Stimulated activated CD4-positive, alpha-beta T cell treated with anti-CD3 and anti-CD28 coated beads, Interleukin-1b, Interleukin-23, amount 100 ng/mL, for 24 hours (primary cell): ENCODE measurements around the gene GPC3.

ENCODE experiments used
- DNase-seq, 4 experiments: peaks; one replicate each; pipeline ENCODE4 v3.0.0-alpha.2; 2020; ENCODE audit warnings: low read depth in 4 of 4, low spot score in 1 of 4

GPC3 gene

DNA sequence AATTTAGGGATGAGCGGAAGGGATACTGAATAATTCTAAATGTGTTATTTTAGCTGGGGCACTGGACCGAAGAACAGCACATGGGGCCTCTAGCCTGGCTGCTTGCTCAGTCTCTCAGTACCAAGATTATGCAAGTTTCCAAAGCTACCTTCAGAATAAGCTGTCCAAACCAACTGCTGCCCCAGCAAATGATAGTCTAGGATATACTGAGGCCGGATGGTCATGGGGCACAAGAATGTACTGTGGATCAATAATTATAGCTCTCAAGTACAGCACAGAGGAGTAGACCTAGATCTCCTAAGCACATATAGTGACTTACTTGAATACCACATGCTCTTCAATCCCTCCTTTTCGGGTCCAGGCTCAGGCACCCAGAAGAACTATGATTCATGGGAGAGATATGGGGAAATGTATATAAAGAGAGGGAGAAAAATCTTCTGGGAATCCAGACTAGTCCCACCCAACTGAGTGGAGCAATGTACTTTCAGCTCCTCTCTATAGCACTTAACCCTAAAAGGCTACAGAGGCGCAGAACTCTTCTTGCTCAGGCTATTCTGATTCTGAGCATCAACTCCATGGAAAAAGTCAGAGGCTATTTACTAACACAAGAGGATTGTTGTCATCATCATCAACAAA lies 409.8 kb downstream of the GPC3 start:
- DNase-seq = no peak

DNA sequence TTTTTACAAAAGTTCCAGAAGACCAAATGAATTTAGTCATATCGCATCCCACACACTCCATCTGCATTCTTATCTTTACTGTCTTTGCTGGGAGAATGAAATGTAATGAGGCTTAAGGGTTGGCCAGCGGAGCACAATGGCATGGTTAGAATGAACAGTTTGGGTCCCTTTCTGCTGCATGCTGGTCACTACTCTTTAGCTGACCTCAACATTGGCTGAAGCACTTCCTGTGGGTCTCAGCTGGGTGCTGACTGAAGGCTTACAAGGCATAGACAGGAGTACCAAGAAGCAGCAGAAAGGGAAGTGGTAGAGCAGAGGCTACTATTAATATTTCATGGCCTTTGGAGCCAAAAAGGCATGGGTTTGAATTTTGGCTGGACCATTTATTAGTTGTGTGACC lies 410.7 kb downstream of the GPC3 start:
- no peak for DNase-seq

DNA sequence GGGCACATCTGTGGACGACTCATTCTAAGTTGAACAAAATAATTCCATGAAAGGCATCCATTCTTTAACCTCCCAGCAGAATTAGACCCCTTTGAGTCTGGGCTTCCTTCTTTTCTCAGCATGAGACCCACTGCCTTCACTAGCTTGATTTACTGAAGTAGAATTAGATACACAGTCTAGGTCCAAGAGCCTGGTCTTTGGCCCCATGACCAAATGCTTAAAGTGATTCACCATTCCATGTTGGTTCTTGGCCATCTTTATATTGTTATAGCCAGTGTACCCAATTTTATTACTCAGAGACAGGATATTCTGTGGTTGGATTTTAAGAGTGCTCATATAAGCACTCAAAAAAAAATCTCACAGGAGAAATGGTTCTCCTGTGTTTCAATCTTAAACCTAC lies 414.8 kb downstream of the GPC3 start:
- DNase-seq = no peak

GRCh38 chrX:133569217-133569616 lies 416.2 kb downstream of the GPC3 start:
- DNase-seq = no peak

DNA sequence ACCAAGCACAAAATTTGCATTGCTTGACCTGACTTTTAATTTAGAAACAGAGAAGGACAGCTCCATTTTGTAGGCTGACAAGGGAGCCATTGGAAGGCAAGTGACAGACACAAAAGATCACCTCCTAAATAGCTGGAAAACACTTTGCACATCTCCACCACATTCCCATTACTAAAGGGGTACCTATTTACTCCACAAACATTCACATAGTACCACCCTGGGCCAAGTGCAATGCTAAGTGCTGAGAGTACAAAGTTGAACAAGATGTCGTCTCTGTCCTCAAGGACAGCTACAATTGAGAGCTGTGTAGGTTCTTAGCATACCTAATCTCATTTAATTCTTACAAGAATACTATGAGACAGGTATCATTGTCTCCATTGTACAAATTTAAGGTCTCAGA lies 417.3 kb downstream of the GPC3 start:
- DNase-seq = no peak

DNA sequence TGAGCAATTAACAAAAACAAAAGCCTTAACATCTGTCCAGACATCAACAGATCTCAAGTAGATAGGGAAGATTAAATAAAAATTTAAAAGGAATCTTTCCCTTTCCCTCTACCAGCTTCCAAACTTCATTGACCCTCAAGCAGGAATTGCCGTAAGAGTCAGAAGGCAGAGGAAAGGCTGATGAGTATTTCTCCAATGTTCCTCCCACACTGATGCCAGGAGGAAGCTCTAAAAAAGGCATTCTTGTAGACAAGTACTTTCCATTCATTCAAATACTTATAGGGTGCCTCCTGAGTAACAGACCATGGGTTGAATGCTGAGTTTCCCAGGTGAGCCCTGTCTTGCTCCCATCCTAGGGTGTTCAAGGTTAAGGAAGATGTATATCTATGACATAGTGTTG lies 418.5 kb downstream of the GPC3 start:
- DNase-seq = no peak

DNA sequence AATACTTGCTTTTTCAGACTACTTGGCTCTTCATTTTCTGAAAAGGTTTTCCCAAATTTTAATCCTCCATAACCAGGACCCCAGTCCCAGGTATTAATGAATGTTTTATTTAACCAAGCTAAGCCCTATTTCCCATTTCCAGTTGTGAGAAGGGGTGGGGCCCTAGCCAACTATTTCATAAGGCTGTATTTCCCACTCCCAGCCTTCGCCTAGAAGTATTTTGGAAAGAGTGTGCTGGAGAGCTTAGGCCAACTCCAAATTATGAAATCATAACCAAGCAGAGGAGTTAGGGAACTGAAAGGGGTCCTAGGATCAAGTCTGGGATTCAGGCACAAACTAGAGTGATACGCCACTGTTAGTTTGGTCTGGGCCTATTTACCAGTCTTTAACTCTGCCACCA lies 421.7 kb downstream of the GPC3 start:
- DNase-seq = no peak

- no peak for DNase-seq
These were observed 424.1 kb downstream of the GPC3 start for GRCh38 chrX:133561251-133561650.

DNA sequence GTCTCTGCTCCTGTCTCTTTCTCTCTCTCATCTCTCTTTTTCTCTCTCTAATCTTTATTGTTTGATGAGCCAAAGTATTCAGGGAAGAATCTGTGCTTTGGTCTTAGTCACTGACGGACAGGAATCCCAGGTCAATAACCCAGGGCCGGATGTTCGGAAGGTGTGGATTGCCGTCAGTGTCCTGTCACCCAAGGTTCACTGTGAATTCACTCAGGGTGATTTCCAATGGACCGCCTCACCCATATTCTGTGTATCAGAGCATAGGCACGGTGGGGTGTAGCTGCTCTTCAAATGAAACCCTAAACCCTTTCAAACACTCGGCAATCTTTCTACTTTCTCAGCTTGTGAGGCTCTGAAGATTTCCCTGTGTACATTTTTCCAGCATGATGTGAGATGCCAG lies 425.5 kb downstream of the GPC3 start:
- DNase-seq = no peak

GRCh38 chrX:133555782-133556458 lies 429.5 kb downstream of the GPC3 start:
- no peak for DNase-seq

GRCh38 chrX:133550665-133551485 lies 434.5 kb downstream of the GPC3 start:
- DNase-seq = no peak

DNA sequence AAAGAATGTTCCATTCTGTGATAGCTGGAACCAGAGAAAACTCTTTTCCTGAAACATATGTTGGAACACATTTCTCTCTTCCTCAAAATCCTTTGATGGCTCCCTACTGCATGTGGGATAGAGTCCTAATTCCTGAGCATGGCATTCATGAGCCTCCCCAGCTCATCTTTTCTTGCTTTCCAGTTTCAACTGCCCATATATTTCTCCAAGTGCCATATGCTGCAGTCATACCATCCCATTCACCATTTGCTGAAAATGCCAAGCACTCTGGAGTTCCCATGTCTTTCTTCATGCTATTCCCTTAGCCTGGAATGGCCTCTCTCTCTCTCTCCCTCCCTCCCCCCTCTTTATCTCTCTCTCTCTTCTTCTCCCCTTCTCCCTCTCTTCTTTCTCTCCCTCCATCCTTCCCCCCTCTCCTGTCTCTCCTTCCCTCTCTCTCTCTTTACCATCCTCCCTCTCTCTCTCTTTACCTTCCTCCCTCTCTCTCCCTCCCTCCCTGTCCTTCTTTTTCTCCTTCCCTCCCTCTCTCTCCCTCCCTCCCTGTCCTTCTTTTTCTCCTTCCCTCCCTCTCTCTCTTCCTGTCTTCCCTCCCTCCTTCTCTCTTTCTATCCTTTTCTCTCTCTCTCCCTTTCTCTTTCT lies 436.0 kb downstream of the GPC3 start:
- no peak for DNase-seq

DNA sequence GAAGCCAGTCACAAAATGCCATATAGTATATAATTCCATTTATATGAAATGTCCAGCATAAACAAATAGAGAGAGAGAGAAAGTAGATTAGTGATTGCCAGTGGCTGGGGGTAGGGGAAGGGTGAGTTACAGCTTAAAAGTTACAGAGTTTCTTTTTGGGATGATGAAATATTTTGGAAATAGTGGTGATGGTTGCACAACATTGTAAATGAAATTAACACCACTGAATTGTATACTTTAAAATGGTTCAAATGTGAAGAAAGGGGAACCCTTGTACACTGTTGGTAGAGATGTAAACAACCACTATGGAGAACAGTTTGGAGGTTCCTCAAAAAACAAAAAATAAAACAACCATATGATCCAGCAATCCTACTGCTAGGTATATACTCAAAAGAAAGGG lies 439.0 kb downstream of the GPC3 start:
- DNase-seq = no peak

- no peak for DNase-seq
These were observed 440.6 kb downstream of the GPC3 start for GRCh38 chrX:133544778-133545177.

DNA sequence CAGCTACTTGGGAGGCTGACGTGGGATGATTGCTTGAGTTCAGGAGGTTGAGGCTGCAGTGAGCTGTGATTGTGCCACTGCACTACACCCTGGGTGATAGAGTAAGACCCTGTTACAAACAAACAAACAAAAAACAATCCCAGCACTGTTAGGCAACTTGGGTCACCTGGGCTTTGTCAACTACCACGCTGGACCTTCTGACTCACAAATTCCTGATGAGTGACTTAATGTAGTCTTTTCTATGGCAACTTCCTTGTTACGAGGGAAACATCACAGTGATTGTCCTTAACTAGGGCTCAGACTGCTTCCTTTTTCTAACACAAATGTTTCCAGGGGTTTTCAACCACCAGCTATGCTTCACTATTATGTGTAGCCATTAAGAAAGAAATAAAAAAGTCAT lies 441.3 kb downstream of the GPC3 start:
- no peak for DNase-seq

- DNase-seq = no peak
These were observed 441.7 kb downstream of the GPC3 start for GRCh38 chrX:133543654-133544053.

GRCh38 chrX:133542476-133542875 lies 442.9 kb downstream of the GPC3 start:
- no peak for DNase-seq

DNA sequence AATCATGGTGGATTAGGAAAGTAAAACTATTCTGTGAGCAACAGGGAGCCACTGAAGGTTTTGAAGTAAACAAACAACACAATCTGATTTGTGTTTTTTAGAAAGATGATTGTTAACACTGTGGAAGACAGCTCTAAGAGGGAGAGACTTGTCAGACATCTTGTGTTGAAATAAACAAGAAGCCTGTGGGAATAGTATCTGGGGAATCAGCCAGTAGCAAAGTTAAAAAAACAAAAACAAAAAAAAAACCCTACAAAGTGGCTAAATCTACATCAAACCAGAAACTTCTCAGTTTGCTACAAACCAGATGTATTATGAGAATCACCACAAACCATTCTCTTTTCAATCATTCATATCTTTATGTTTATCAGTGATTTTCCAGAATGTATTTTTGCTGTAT lies 444.4 kb downstream of the GPC3 start:
- no peak for DNase-seq

DNA sequence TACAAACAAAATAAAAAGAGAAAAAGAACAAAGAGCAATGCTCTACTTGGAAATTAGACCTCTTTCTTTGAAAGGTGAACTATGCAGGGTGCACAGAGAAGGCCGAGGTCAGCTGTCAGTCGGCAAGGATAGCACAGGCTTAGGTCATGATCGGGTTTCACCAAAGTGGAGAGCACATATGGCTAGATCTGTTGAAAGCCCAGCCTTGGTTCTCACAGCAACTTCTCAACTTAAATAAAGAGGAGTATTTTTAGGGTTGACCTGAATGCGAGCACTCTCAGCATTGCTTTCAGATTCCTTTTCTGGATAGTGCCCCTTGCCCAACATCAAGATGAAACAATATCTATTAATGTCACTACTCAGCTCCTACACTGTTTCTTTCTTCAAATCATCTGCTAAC lies 447.2 kb downstream of the GPC3 start:
- DNase-seq = no peak

DNA sequence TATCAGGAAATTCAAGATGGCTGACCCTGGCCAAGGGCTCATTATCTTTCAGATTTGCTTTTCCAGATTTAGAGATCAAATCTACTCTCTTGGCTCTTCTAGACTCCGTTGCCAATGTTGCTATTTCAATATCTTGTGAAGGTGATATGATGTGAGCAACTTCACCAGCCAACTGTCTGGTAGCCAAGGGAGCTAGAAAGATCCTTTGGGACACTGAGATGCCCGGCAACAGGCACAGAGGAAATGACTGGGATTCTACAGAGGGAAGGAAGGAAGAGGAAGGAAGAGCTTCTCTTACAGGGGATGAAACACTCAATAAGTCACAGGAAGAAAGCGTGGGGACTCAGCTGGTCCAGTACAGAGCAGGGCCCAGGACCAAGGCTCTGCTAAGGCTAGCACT lies 448.3 kb downstream of the GPC3 start:
- DNase-seq = no peak

DNA sequence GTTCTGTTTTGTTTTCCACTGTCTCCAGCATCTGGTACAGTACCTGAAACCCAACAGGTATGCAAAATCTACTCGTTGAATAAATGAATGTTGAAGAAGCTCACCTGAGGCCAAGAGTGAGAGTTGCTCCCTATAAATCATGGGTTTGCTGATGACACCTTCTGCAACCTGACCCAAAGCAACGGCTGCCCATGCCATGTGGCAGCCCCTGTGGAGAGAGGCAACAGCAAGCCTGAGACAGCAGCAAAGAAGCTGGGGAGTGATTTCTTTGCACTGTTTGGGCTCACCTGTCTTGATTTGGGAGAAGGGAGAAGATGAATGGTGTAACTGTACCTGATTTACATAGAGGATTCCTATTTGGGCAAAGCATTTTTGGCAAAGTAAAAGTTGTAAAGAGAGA lies 450.3 kb downstream of the GPC3 start:
- no peak for DNase-seq

GRCh38 chrX:133534172-133534571 lies 451.2 kb downstream of the GPC3 start:
- no peak for DNase-seq
